GM19324 (cell line): Measurements from ENCODE around the gene SCGB1D4.
A peak's percentile ranks its signal among the peaks of the same experiment; 100 is the strongest.
"Not testable (repeated sequence)": the region's sequence is repeated elsewhere in the genome, so short reads cannot be mapped to it uniquely, and the experiment has no call there.

Source experiments
- ATAC-seq: cut with Tn5 transposase; IDR thresholded peaks from one replicate; pipeline ENCODE4 v1.9.1; 2021; ENCODE audit warnings: mild to moderate bottlenecking, moderate library complexity; ENCODE audit not compliant: unreplicated experiment, low FRiP score

The SCGB1D4 gene

GRCh38 chr11:62298975-62299374, at the start of gene SCGB1D4:
Gene SCGB1D4 (minus strand): TSS chr11:62299075. CDS start chr11:62299010, 65 bp downstream.
- no peak for ATAC-seq

- ATAC-seq: no peak
Measured at GRCh38 chr11:62345861-62346260, 47.0 kb upstream of the SCGB1D4 start.

GRCh38 chr11:62344210-62344609, 45.3 kb upstream of the SCGB1D4 start:
- no peak for ATAC-seq

GRCh38 chr11:62343646-62344190, 44.8 kb upstream of the SCGB1D4 start:
- not testable (repeated sequence) for ATAC-seq

GRCh38 chr11:62341588-62341987, 42.7 kb upstream of the SCGB1D4 start:
- ATAC-seq: no peak

- ATAC-seq: no peak
Measured at GRCh38 chr11:62340269-62340901, 41.5 kb upstream of the SCGB1D4 start.

- no peak for ATAC-seq
Measured at GRCh38 chr11:62338218-62338617, 39.3 kb upstream of the SCGB1D4 start.

GRCh38 chr11:62337303-62338181, 38.7 kb upstream of the SCGB1D4 start, which contains the start of gene ASRGL1:
Gene ASRGL1 (plus strand): TSS chr11:62337448. CDS start chr11:62337978, 530 bp downstream.
- peak; percentile 83 for ATAC-seq

GRCh38 chr11:62336949-62337302, 38.1 kb upstream of the SCGB1D4 start:
- ATAC-seq: not testable (repeated sequence)

- no peak for ATAC-seq
Measured at GRCh38 chr11:62333768-62334167, 34.9 kb upstream of the SCGB1D4 start.

- ATAC-seq: not testable (repeated sequence)
Measured at GRCh38 chr11:62331264-62331663, 32.4 kb upstream of the SCGB1D4 start.

GRCh38 chr11:62327541-62327940, 28.7 kb upstream of the SCGB1D4 start:
- ATAC-seq: not testable (repeated sequence)

GRCh38 chr11:62326719-62327118, 27.8 kb upstream of the SCGB1D4 start:
- not testable (repeated sequence) for ATAC-seq

GRCh38 chr11:62325781-62326180, 26.9 kb upstream of the SCGB1D4 start:
- not testable (repeated sequence) for ATAC-seq

- no peak for ATAC-seq
Measured at GRCh38 chr11:62324731-62325556, 26.1 kb upstream of the SCGB1D4 start.

- no peak for ATAC-seq
Measured at GRCh38 chr11:62322524-62322923, 23.6 kb upstream of the SCGB1D4 start.

- ATAC-seq: no peak
Measured at GRCh38 chr11:62315431-62315830, 16.6 kb upstream of the SCGB1D4 start.

GRCh38 chr11:62309991-62310390, 11.1 kb upstream of the SCGB1D4 start:
- ATAC-seq: no peak

- ATAC-seq: no peak
Measured at GRCh38 chr11:62307950-62308349, 9.1 kb upstream of the SCGB1D4 start.

GRCh38 chr11:62306227-62306626, 7.4 kb upstream of the SCGB1D4 start:
- no peak for ATAC-seq
